ENCODE measurements around the gene ERBB4.

DNA sequence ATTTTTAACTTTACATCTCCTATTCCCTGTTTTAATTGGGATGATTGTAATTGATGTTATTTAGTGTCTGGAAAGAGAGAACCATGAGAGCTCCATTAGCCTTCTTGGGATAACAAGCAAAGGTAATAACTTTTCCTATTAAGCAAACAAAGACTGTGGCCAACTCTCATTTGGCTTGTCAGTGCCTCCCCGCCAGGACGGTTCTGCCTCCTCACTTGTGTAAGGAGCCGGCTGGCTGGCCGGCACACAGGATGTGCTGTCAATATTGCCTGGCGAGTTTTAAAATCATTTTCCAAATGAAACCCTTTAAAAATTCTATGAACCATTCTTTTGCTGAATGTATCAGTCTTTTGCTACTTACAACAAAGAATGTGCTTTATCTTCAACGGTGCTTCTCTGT, 1083.9 kb downstream of the ERBB4 start:
- TF ChIP-seq EZH2 (IDR thresholded peaks at IDR 0.05; ENCODE audit: insufficient read depth, low read length) = no peak
- TF ChIP-seq, protein P1, sequence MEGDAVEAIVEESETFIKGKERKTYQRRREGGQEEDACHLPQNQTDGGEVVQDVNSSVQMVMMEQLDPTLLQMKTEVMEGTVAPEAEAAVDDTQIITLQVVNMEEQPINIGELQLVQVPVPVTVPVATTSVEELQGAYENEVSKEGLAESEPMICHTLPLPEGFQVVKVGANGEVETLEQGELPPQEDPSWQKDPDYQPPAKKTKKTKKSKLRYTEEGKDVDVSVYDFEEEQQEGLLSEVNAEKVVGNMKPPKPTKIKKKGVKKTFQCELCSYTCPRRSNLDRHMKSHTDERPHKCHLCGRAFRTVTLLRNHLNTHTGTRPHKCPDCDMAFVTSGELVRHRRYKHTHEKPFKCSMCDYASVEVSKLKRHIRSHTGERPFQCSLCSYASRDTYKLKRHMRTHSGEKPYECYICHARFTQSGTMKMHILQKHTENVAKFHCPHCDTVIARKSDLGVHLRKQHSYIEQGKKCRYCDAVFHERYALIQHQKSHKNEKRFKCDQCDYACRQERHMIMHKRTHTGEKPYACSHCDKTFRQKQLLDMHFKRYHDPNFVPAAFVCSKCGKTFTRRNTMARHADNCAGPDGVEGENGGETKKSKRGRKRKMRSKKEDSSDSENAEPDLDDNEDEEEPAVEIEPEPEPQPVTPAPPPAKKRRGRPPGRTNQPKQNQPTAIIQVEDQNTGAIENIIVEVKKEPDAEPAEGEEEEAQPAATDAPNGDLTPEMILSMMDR (IDR thresholded peaks at IDR 0.05; ENCODE audit: insufficient read depth, low read depth, low read length) = no peak

Data from astrocyte (in vitro differentiated cells and primary cell).